Neutrophil (primary cell): ENCODE results near the gene ZNF80.
"Not testable (repeated sequence)": the region's sequence is repeated elsewhere in the genome, so short reads cannot be mapped to it uniquely, and the experiment has no call there.

Source experiments
- H3K27ac ChIP-seq: fragments of 200-600 bp; sonication (generic); 2 replicates; pipeline ENCODE4 v1.5.1; 2016; ENCODE audit warnings: mild to moderate bottlenecking, moderate library complexity
- H3K27me3 ChIP-seq: fragments of 200-600 bp; sonication (generic); 2 replicates; pipeline ENCODE4 v1.6.0; 2016; ENCODE audit warnings: mild to moderate bottlenecking
- H3K36me3 ChIP-seq: fragments of 200-600 bp; sonication (generic); 2 replicates; pipeline ENCODE4 v1.5.1; 2017
- H3K4me1 ChIP-seq, 2 experiments: fragments of 200-600 bp in 1 of 2; sonication (generic) in 1 of 2; 1 replicate in 1 of 2; 2 replicates in 1 of 2; pipeline versions ENCODE4 v1.5.1 to v1.6.1; 2013 to 2016; ENCODE audit warnings: low read depth in 1 of 2, low read length in 1 of 2, mild to moderate bottlenecking in 1 of 2, moderate library complexity in 1 of 2; ENCODE audit not compliant: control insufficient read depth in 1 of 2, insufficient read depth in 1 of 2
- H3K4me3 ChIP-seq, 2 experiments: fragments of 200-600 bp in 1 of 2; sonication (generic) in 1 of 2; 1 replicate in 1 of 2; 2 replicates in 1 of 2; pipeline ENCODE4 v1.5.1; 2013 to 2016; ENCODE audit warnings: low read depth in 1 of 2, low read length in 1 of 2, mild to moderate bottlenecking in 1 of 2, moderate library complexity in 1 of 2
- H3K9me3 ChIP-seq: fragments of 200-600 bp; sonication (generic); 2 replicates; pipeline ENCODE4 v1.5.1; 2016
- CTCF ChIP-seq: fragments of 200-600 bp; sonication (generic); IDR thresholded peaks from 2 replicates; pipeline ENCODE4 v1.5.1; 2016; ENCODE audit warnings: antibody characterized with exemption

The ZNF80 gene

DNA sequence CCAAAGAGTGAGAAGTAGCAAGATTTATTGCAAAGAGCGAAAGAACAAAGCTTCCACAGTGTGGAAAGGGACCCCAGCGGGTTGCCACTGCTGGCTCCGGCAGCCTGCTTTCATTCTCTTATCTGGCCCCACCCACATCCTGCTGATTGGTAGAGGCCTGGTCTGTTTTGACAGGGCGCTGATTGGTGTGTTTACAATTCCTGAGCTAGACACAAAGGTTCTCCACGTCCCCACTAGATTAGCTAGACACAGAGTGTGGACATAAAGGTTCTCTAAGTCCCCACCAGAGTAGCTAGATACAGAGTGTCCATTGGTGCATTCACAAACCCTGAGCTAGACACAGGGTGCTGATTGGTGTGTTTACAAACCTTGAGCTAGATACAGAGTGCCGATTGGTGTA, at the start of gene ZNF80:
ZNF80 (minus strand) TSS at position 101 of the 400 bp plus-strand sequence. CDS start 504 bp downstream, outside the sequence.
- not testable (repeated sequence) for H3K27me3 ChIP-seq, H3K4me3 ChIP-seq, H3K9me3 ChIP-seq, H3K27ac ChIP-seq, H3K4me1 ChIP-seq, H3K36me3 ChIP-seq

GRCh38 chr3:114286266-114286665, 48.9 kb upstream of the ZNF80 start:
- H3K27me3 ChIP-seq: peaks cover 2% of the 10 kb centered on the region
- TF ChIP-seq CTCF: no peak
- H3K36me3 ChIP-seq: no peaks in the 10 kb centered on the region
- H3K27ac ChIP-seq: no peak overlapping the region
- H3K4me3 ChIP-seq: no peak overlapping the region
- H3K9me3 ChIP-seq: no peaks in the 10 kb centered on the region
- H3K4me1 ChIP-seq: no peaks in the 10 kb centered on the region

DNA sequence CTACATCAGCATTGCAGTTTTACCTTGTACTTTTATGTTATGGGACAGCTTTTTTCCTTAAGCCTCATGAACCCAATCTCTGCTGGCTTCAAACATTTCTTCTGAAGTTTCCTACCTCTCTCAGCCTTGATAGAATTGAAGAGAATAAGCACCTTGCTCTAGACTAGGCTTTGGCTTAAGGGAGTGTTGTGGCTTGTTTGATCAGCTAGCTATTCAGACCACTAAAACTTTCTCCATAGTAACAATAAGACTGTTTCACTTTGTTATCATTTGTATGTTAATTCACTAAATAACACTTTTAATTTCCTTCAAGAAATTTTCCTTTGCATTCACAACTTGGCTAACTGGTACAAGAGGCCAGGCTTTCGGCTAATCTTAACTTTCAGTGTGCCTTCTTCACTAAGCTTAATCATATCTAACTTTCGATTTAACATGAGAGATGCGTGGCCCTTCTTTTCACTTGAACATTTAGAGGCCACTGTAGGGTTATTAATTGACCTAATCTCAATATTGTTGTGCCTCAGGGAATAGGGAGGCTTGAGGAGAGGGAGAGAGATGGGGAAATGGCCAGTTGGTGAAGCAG, 48.4 kb upstream of the ZNF80 start:
- no peak overlapping the region for H3K27ac ChIP-seq
- H3K4me3 ChIP-seq: no peak overlapping the region
- no peaks in the 10 kb centered on the region for H3K9me3 ChIP-seq
- no peaks in the 10 kb centered on the region for H3K36me3 ChIP-seq
- H3K4me1 ChIP-seq: no peaks in the 10 kb centered on the region
- no peaks in the 10 kb centered on the region for H3K27me3 ChIP-seq
- TF ChIP-seq CTCF: no peak

- H3K27ac ChIP-seq: no peak overlapping the region
- H3K9me3 ChIP-seq: no peaks in the 10 kb centered on the region
- no peaks in the 10 kb centered on the region for H3K36me3 ChIP-seq
- no peak for TF ChIP-seq CTCF
- no peaks in the 10 kb centered on the region for H3K27me3 ChIP-seq
- no peaks in the 10 kb centered on the region for H3K4me1 ChIP-seq
- H3K4me3 ChIP-seq: no peak overlapping the region
These were observed 47.3 kb upstream of the ZNF80 start for GRCh38 chr3:114284644-114285043.

DNA sequence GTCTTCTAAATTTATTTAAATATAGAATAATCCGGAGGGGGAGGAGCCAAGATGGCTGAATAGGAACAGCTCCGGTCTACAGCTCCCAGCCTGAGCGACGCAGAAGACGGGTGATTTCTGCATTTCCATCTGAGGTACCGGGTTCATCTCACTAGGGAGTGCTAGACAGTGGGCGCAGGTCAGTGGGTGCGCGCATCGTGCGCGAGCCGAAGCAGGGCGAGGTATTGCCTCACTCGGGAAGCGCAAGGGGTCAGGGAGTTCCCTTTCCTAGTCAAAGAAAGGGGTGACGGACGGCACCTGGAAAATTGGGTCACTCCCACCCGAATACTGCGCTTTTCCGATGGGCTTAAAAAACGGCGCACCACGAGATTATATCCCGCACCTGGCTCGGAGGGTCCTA, 39.5 kb upstream of the ZNF80 start:
- not testable (repeated sequence) for H3K9me3 ChIP-seq, H3K4me3 ChIP-seq, H3K27ac ChIP-seq, H3K4me1 ChIP-seq, H3K27me3 ChIP-seq, H3K36me3 ChIP-seq

- no peak overlapping the region for H3K27ac ChIP-seq
- no peaks in the 10 kb centered on the region for H3K9me3 ChIP-seq
- H3K27me3 ChIP-seq: no peaks in the 10 kb centered on the region
- no peak overlapping the region for H3K4me3 ChIP-seq
- no peaks in the 10 kb centered on the region for H3K36me3 ChIP-seq
- no peak for TF ChIP-seq CTCF
- H3K4me1 ChIP-seq: no peaks in the 10 kb centered on the region
These were observed 37.6 kb upstream of the ZNF80 start for GRCh38 chr3:114274929-114275328.

- Histone ChIP-seq H3K27ac (no peak overlapping the region), H3K27me3 (no peaks in the 10 kb centered on the region), H3K4me3 (no peak overlapping the region), H3K36me3 (no peaks in the 10 kb centered on the region), H3K9me3 (no peaks in the 10 kb centered on the region), H3K4me1 (no peaks in the 10 kb centered on the region)
- no peak for TF ChIP-seq CTCF
These were observed 34.9 kb upstream of the ZNF80 start for GRCh38 chr3:114272271-114272670.
